H1 (cell line): ENCODE data around the gene ZBTB20. TPM values are rescaled to one million over a fixed set of nuclear protein-coding genes. Genes with fewer than 3 reads are reported as not detected.

Source experiments
- CTCF ChIA-PET: fragments of 300-600 bp; sonication (Branson Sonifier 250); formaldehyde crosslinking; loops from one replicate; lab custom pipeline; 2021; ENCODE audit not compliant: partially characterized antibody; lab: Charles Lee
- POLR2A ChIA-PET: fragments of 300-600 bp; sonication (Branson Sonifier 250); formaldehyde crosslinking; loops from one replicate; lab custom pipeline; 2021; ENCODE audit warnings: inconsistent platforms; ENCODE audit not compliant: partially characterized antibody; lab: Charles Lee
- DNase-seq, 2 experiments: peaks; one replicate each; pipeline versions ENCODE4 v3.0.0 to v3.0.0-alpha.2; 2010 to 2022; ENCODE audit warnings: low spot score in 2 of 2, low read depth in 1 of 2, mixed read lengths in 1 of 2
- FAIRE-seq: peaks from 2 replicates; lab custom pipeline; 2011; peaks lifted over from hg19 to GRCh38; lab: Jason Lieb, UNC
- H2AFZ ChIP-seq: 2 replicates; pipeline ENCODE4 v1.8.1; 2012; ENCODE audit warnings: low read length, inconsistent platforms
- H2AK5ac ChIP-seq: 2 replicates; pipeline ENCODE4 v1.6.1; 2013; ENCODE audit warnings: low read depth, low read length
- H2BK120ac ChIP-seq: replicated peaks from 2 replicates; pipeline ENCODE3; 2013; ENCODE audit warnings: low read depth, low read length, inconsistent platforms
- H2BK12ac ChIP-seq: 2 replicates; pipeline ENCODE4 v1.6.1; 2013; ENCODE audit warnings: low read depth, low read length
- H2BK15ac ChIP-seq: 2 replicates; pipeline ENCODE4 v1.6.1; 2013; ENCODE audit warnings: low read length
- H2BK20ac ChIP-seq: 2 replicates; pipeline ENCODE4 v1.6.1; 2013; ENCODE audit warnings: low read length
- H2BK5ac ChIP-seq: 2 replicates; pipeline ENCODE4 v1.6.1; 2013; ENCODE audit warnings: low read depth, low read length
- H3K14ac ChIP-seq: 2 replicates; pipeline ENCODE4 v1.6.1; 2013; ENCODE audit warnings: inconsistent platforms; ENCODE audit not compliant: insufficient read length
- H3K18ac ChIP-seq: 2 replicates; pipeline ENCODE4 v1.6.1; 2013; ENCODE audit warnings: low read length; ENCODE audit errors: extremely low read depth
- H3K23ac ChIP-seq: 2 replicates; pipeline ENCODE4 v1.6.1; 2013; ENCODE audit warnings: inconsistent platforms; ENCODE audit not compliant: insufficient read length
- H3K23me2 ChIP-seq: 2 replicates; pipeline ENCODE4 v1.6.1; 2013; ENCODE audit warnings: low read depth, low read length
- H3K27ac ChIP-seq: 2 replicates; pipeline ENCODE4 v1.6.1; 2011; ENCODE audit warnings: low read depth, low read length, inconsistent platforms
- H3K27me3 ChIP-seq, 4 experiments: replicated peaks in 1 of 4; 1 replicate in 1 of 4; 2 replicates in 3 of 4; pipeline versions ENCODE4 v1.6.1 to v1.8.1; 2011 to 2013; ENCODE audit warnings: low read length in 3 of 4, mild to moderate bottlenecking in 3 of 4, inconsistent platforms in 2 of 4, mixed read lengths in 2 of 4, moderate library complexity in 1 of 4; ENCODE audit not compliant: control insufficient read depth in 3 of 4, insufficient read depth in 3 of 4; ENCODE audit errors: extremely low read depth in 1 of 4
- H3K36me3 ChIP-seq, 4 experiments: 2 replicates each; pipeline versions ENCODE4 v1.6.1 to v1.8.1; 2011 to 2013; ENCODE audit warnings: mild to moderate bottlenecking in 4 of 4, low read length in 3 of 4, moderate library complexity in 2 of 4, control low read depth in 1 of 4, inconsistent platforms in 1 of 4; ENCODE audit not compliant: insufficient read depth in 4 of 4, control insufficient read depth in 2 of 4
- H3K4ac ChIP-seq: replicated peaks from 2 replicates; pipeline ENCODE3; 2013; ENCODE audit warnings: low read length, low read depth, mixed read lengths, inconsistent platforms; ENCODE audit not compliant: insufficient read length
- H3K4me1 ChIP-seq, 4 experiments: replicated peaks in 1 of 4; 1 replicate in 1 of 4; 2 replicates in 3 of 4; pipeline versions ENCODE4 v1.6.1 to v1.8.1; 2011 to 2013; ENCODE audit warnings: low read length in 3 of 4, inconsistent platforms in 2 of 4, mixed read lengths in 1 of 4; ENCODE audit not compliant: insufficient read depth in 4 of 4, control insufficient read depth in 3 of 4
- H3K4me2 ChIP-seq, 2 experiments: 2 replicates each; pipeline versions ENCODE4 v1.6.1 to v1.8.1; 2011 to 2013; ENCODE audit warnings: low read depth in 2 of 2, low read length in 2 of 2, control low read depth in 1 of 2, inconsistent platforms in 1 of 2, mild to moderate bottlenecking in 1 of 2; ENCODE audit not compliant: insufficient read depth in 1 of 2
- H3K4me3 ChIP-seq, 4 experiments: fragments of 200-600, 300-600 bp in 1 of 4; sonication (generic), shearing (Covaris generic), sonication (Bioruptor Twin) in 1 of 4; 2 replicates each; pipeline versions ENCODE4 v1.5.1 to v1.8.1; 2011 to 2016; ENCODE audit warnings: low read length in 4 of 4, low read depth in 3 of 4, control low read depth in 2 of 4, inconsistent platforms in 2 of 4, mild to moderate bottlenecking in 2 of 4, mixed read lengths in 1 of 4, moderate library complexity in 1 of 4; ENCODE audit not compliant: insufficient read depth in 2 of 4; ENCODE audit errors: extremely low read depth in 1 of 4
- H3K56ac ChIP-seq: replicated peaks from 2 replicates; pipeline ENCODE3; 2013; ENCODE audit warnings: low read depth, mild to moderate bottlenecking, mixed read lengths, low read length, inconsistent platforms; ENCODE audit not compliant: insufficient read length
- H3K79me1 ChIP-seq: 2 replicates; pipeline ENCODE4 v1.6.1; 2013; ENCODE audit warnings: low read depth, low read length, control low read depth
- H3K79me2 ChIP-seq, 2 experiments: 2 replicates each; pipeline versions ENCODE4 v1.6.1 to v1.8.1; 2012 to 2013; ENCODE audit warnings: low read length in 2 of 2, mild to moderate bottlenecking in 2 of 2, inconsistent platforms in 1 of 2; ENCODE audit not compliant: insufficient read depth in 2 of 2, control insufficient read depth in 1 of 2
- H3K9ac ChIP-seq, 4 experiments: replicated peaks in 1 of 4; 1 replicate in 1 of 4; 2 replicates in 3 of 4; pipeline versions ENCODE4 v1.6.1 to v1.8.1; 2011 to 2013; ENCODE audit warnings: low read depth in 3 of 4, low read length in 3 of 4, control low read depth in 2 of 4, mild to moderate bottlenecking in 2 of 4, moderate library complexity in 2 of 4, inconsistent platforms in 1 of 4; ENCODE audit errors: extremely low read depth in 1 of 4
- H3K9me3 ChIP-seq, 2 experiments: 2 replicates each; pipeline versions ENCODE4 v1.6.1 to v1.8.1; 2012 to 2013; ENCODE audit warnings: mild to moderate bottlenecking in 2 of 2, moderate library complexity in 2 of 2, control low read depth in 1 of 2, inconsistent platforms in 1 of 2, low read depth in 1 of 2, low read length in 1 of 2, mixed read lengths in 1 of 2; ENCODE audit not compliant: insufficient read depth in 2 of 2
- H4K20me1 ChIP-seq, 2 experiments: replicated peaks in 1 of 2; 2 replicates each; pipeline versions ENCODE3 to v1.8.1; 2011 to 2013; ENCODE audit warnings: inconsistent platforms in 2 of 2, low read length in 2 of 2, mild to moderate bottlenecking in 1 of 2; ENCODE audit not compliant: insufficient read depth in 2 of 2, control insufficient read depth in 1 of 2
- H4K5ac ChIP-seq: 2 replicates; pipeline ENCODE4 v1.6.1; 2013; ENCODE audit warnings: low read length, low read depth, mixed read lengths, inconsistent platforms; ENCODE audit not compliant: insufficient read length
- H4K8ac ChIP-seq: 2 replicates; pipeline ENCODE4 v1.8.0; 2013; ENCODE audit warnings: mild to moderate bottlenecking, moderate library complexity, low read length, inconsistent platforms; ENCODE audit not compliant: insufficient read depth; ENCODE audit errors: extremely low read depth
- H4K91ac ChIP-seq: replicated peaks from 2 replicates; pipeline ENCODE3; 2013; ENCODE audit warnings: low read length, mixed read lengths, inconsistent platforms; ENCODE audit not compliant: insufficient read length
- POLR2AphosphoS5 ChIP-seq: IDR thresholded peaks from 2 replicates; pipeline ENCODE4 v1.6.1; 2011; ENCODE audit warnings: low read depth, low read length
- WGBS, 2 experiments: shearing (Covaris generic) in 1 of 2; methylation state at CpG; one replicate each; pipeline versions ENCODE4 v1.1.6 to v1.1.7; 2013 to 2015; ENCODE audit warnings: low lambda C conversion rate in 2 of 2, mixed read lengths in 2 of 2, inconsistent platforms in 1 of 2, low coverage in 1 of 2, missing lambda C conversion rate in 1 of 2; ENCODE audit not compliant: insufficient replicate concordance in 2 of 2, insufficient coverage in 1 of 2, insufficient read length in 1 of 2; ENCODE audit errors: extremely low coverage in 1 of 2, missing lambda C conversion rate in 1 of 2; 5-methylcytosine and 5-hydroxymethylcytosine counted together
- polyA plus RNA-seq, 7 experiments: library from polyadenylated mRNA; depleted of rRNA in 3 of 7; stranded (reverse) in 5 of 7; unstranded in 2 of 7; fragments of >200 nt in 5 of 7; fragments of 200-250 nt in 2 of 7; gene quantifications; 1 replicate in 5 of 7; 2 replicates in 1 of 7; 4 replicates in 1 of 7; pipeline versions ENCODE4 v1.2.1 to v1.2.3, GENCODE V29; 2011 to 2013; ENCODE audit warnings: missing spikeins in 2 of 7, mixed read lengths in 2 of 7
- total RNA-seq: library from RNA; stranded (reverse); fragmentation: NEBNext Ultra II Directional; extraction: Animal tissue kit (Norgen Biotek cat#: 25700); gene quantifications from 2 replicates; pipeline ENCODE4 v1.2.1, GENCODE V29; 2021

Gene ZBTB20
- total and polyA plus RNA-seq, 2 of the 8 experiments (the other 6 are each of a cell fraction or from before 2014, with no cell fraction given): 0.35 to 1.3 TPM

DNA sequence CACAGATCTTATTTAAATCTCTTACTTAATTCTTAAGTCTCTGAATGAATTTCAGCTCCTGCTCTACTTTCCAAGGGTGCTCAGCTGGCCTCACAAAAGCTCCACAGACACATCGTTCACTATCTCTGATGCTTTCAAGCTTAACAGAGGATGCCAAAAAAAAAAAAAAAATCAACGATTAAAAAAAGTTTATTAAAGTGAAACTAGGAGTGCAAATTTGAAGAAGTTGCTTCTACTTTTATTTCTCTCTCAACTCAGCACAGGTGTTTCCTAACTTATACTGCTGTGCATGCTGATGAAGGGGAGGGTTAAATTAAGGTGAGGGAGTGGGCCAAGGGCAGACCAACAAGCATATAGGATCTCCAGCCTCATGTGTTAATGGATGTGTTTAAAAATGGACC is 696.0 kb downstream of the ZBTB20 start:
- CTCF ChIA-PET: interaction anchor here (0.7 to 1.8 kb wide), 5 partner anchors 11 to 67 kb away, joined by 3 to 8 read pairs (median 4); no protein-coding TSS in a partner anchor

More for the DNA sequence above, 696.0 kb downstream of the ZBTB20 start:
- Histone ChIP-seq H3K18ac (no peak overlapping the region), H4K20me1 (no peaks in the 10 kb centered on the region), H3K4me2 (no peak overlapping the region), H3K4ac (no peak overlapping the region), H2BK15ac (no peak overlapping the region), H2BK5ac (no peak overlapping the region), H2BK12ac (no peak overlapping the region), H3K79me1 (no peaks in the 10 kb centered on the region), H4K5ac (no peak overlapping the region), H2AK5ac (no peak overlapping the region), H4K8ac (no peak overlapping the region), H3K36me3 (no peaks in the 10 kb centered on the region), H3K14ac (no peak overlapping the region), H3K23ac (no peak overlapping the region), H3K9ac (no peak overlapping the region), H2BK120ac (no peak overlapping the region), H3K23me2 (peaks cover 4% of the 10 kb centered on the region), H3K9me3 (no peaks in the 10 kb centered on the region), H3K4me3 (no peak overlapping the region), H3K4me1 (no peaks in the 10 kb centered on the region), H3K56ac (no peak overlapping the region), H3K27me3 (no peaks in the 10 kb centered on the region), H3K79me2 (no peaks in the 10 kb centered on the region), H4K91ac (no peak overlapping the region), H3K27ac (no peak overlapping the region), H2AFZ (no peak overlapping the region), H2BK20ac (no peak overlapping the region)
- FAIRE-seq (no peak), DNase-seq (no peak)
- 85% methylated on average over 2 of the region's 2 CpGs; no CpG with 5 or more reads in 1 of the 2 experiments for WGBS, 2 experiments
- POLR2A ChIA-PET: interaction anchor here (0.6 to 0.9 kb wide), 2 partner anchors 11 to 129 kb away, joined by 3 to 4 read pairs; no protein-coding TSS in a partner anchor
- no peak for TF ChIP-seq POLR2AphosphoS5
